OCI-LY1 (cell line): ENCODE measurements around the gene PTPRJ.
"Not testable (repeated sequence)": the region's sequence is repeated elsewhere in the genome, so short reads cannot be mapped to it uniquely, and the experiment has no call there.

Source experiments
- H2AFZ ChIP-seq: fragments of 200-600 bp; sonication (generic), shearing (Covaris generic); 2 replicates; pipeline ENCODE4 v1.6.0; 2014; ENCODE audit warnings: antibody characterized with exemption, mild to moderate bottlenecking, low read length
- H3F3A ChIP-seq: fragments of 200-600 bp; sonication (generic), shearing (Covaris generic); 2 replicates; pipeline ENCODE4 v1.6.0; 2014; ENCODE audit warnings: mild to moderate bottlenecking, antibody characterized with exemption, low read length, moderate library complexity; ENCODE audit not compliant: insufficient read depth
- H3K27ac ChIP-seq: fragments of 200-600 bp; sonication (generic); 2 replicates; pipeline ENCODE4 v1.5.1; 2014; ENCODE audit warnings: low read length, mixed run types, mild to moderate bottlenecking, low read depth; ENCODE audit not compliant: poor library complexity, severe bottlenecking
- H3K27me3 ChIP-seq: fragments of 200-600 bp; sonication (generic); 2 replicates; pipeline ENCODE4 v1.6.0; 2014; ENCODE audit warnings: antibody characterized with exemption, mild to moderate bottlenecking, low read length, moderate library complexity; ENCODE audit not compliant: insufficient read depth
- H3K36me3 ChIP-seq: fragments of 200-600 bp; sonication (generic); 2 replicates; pipeline ENCODE4 v1.6.1; 2014; ENCODE audit warnings: mild to moderate bottlenecking, antibody characterized with exemption, low read length, moderate library complexity, mixed read lengths; ENCODE audit not compliant: insufficient read depth
- H3K4me1 ChIP-seq: fragments of 200-600 bp; sonication (generic); 2 replicates; pipeline ENCODE4 v1.5.1; 2014; ENCODE audit warnings: mild to moderate bottlenecking, low read length, moderate library complexity; ENCODE audit not compliant: insufficient read depth, severe bottlenecking
- H3K4me2 ChIP-seq: fragments of 200-600 bp; sonication (generic), shearing (Covaris generic); 2 replicates; pipeline ENCODE4 v1.6.1; 2014; ENCODE audit warnings: low read length
- H3K4me3 ChIP-seq: fragments of 200-600 bp; sonication (generic); 2 replicates; pipeline ENCODE4 v1.5.1; 2014; ENCODE audit warnings: low read length, low read depth, mild to moderate bottlenecking, mixed read lengths; ENCODE audit not compliant: poor library complexity, severe bottlenecking
- H3K79me2 ChIP-seq: fragments of 200-600 bp; shearing (Covaris generic); 2 replicates; pipeline ENCODE4 v1.6.1; 2016; ENCODE audit warnings: mixed run types, low read length, mixed read lengths; ENCODE audit not compliant: insufficient read depth
- H3K9ac ChIP-seq: fragments of 200-600 bp; sonication (generic), shearing (Covaris generic); 2 replicates; pipeline ENCODE4 v1.6.1; 2014; ENCODE audit warnings: mild to moderate bottlenecking, low read length, mixed read lengths
- H3K9me2 ChIP-seq: fragments of 200-600 bp; sonication (generic), shearing (Covaris generic); 2 replicates; pipeline ENCODE4 v1.6.1; 2014; ENCODE audit warnings: low read depth, mild to moderate bottlenecking, low read length, mixed read lengths
- H3K9me3 ChIP-seq: fragments of 200-600 bp; shearing (Covaris generic); 2 replicates; pipeline ENCODE4 v1.6.1; 2014; ENCODE audit warnings: low read length, mixed read lengths
- H4K20me1 ChIP-seq: fragments of 200-600 bp; sonication (generic), shearing (Covaris generic); 2 replicates; pipeline ENCODE4 v1.6.0; 2016; ENCODE audit warnings: mild to moderate bottlenecking, low read length; ENCODE audit not compliant: insufficient read depth
- CTCF ChIP-seq: fragments of 200-600 bp; sonication (generic), shearing (Covaris generic); IDR thresholded peaks from 2 replicates; pipeline ENCODE4 v1.5.1; 2017; ENCODE audit warnings: mild to moderate bottlenecking, antibody characterized with exemption, low read length, moderate library complexity, mixed read lengths
- EZH2 ChIP-seq: fragments of 200-600 bp; sonication (generic), shearing (Covaris generic); IDR thresholded peaks from 2 replicates; pipeline ENCODE4 v1.8.0; 2017; ENCODE audit warnings: borderline replicate concordance, mixed run types, mild to moderate bottlenecking, antibody characterized with exemption, low read length, moderate library complexity, mixed read lengths

PTPRJ gene

GRCh38 chr11:48134221-48134922 lies 154.0 kb downstream of the PTPRJ start:
- Histone ChIP-seq H3K9ac (no peak overlapping the region), H3K27ac (no peak overlapping the region), H3K27me3 (no peaks in the 10 kb centered on the region), H3F3A (no peaks in the 10 kb centered on the region), H3K4me2 (no peak overlapping the region), H3K4me3 (no peak overlapping the region), H3K79me2 (no peaks in the 10 kb centered on the region), H3K4me1 (no peaks in the 10 kb centered on the region), H3K9me2 (no peaks in the 10 kb centered on the region), H2AFZ (no peak overlapping the region), H4K20me1 (no peaks in the 10 kb centered on the region), H3K9me3 (no peaks in the 10 kb centered on the region), H3K36me3 (peaks cover 84% of the 10 kb centered on the region)
- TF ChIP-seq EZH2 (no peak), CTCF (no peak)

GRCh38 chr11:48138222-48138621 lies 157.9 kb downstream of the PTPRJ start:
- Histone ChIP-seq H3K36me3 (peaks cover 90% of the 10 kb centered on the region), H3K4me1 (no peaks in the 10 kb centered on the region), H3K4me3 (no peak overlapping the region), H3F3A (no peaks in the 10 kb centered on the region), H2AFZ (no peak overlapping the region), H3K4me2 (no peak overlapping the region), H3K9me2 (no peaks in the 10 kb centered on the region), H3K27me3 (no peaks in the 10 kb centered on the region), H3K27ac (no peak overlapping the region), H3K9ac (no peak overlapping the region), H4K20me1 (no peaks in the 10 kb centered on the region), H3K79me2 (no peaks in the 10 kb centered on the region), H3K9me3 (no peaks in the 10 kb centered on the region)
- TF ChIP-seq EZH2 (no peak), CTCF (no peak)

- H4K20me1 ChIP-seq, H3K4me1 ChIP-seq: not testable (repeated sequence)
These were observed 159.5 kb downstream of the PTPRJ start for GRCh38 chr11:48139896-48140295.

GRCh38 chr11:48141475-48142122 lies 161.2 kb downstream of the PTPRJ start:
- H3K4me1 ChIP-seq = no peaks in the 10 kb centered on the region
- no peaks in the 10 kb centered on the region for H3K79me2 ChIP-seq
- no peaks in the 10 kb centered on the region for H4K20me1 ChIP-seq
- H3K36me3 ChIP-seq = peaks cover 94% of the 10 kb centered on the region
- no peak overlapping the region for H2AFZ ChIP-seq
- H3K9me3 ChIP-seq = no peaks in the 10 kb centered on the region
- no peaks in the 10 kb centered on the region for H3K27me3 ChIP-seq
- H3F3A ChIP-seq = no peaks in the 10 kb centered on the region
- no peak overlapping the region for H3K4me2 ChIP-seq
- H3K27ac ChIP-seq = no peak overlapping the region
- H3K4me3 ChIP-seq = no peak overlapping the region
- H3K9me2 ChIP-seq = no peaks in the 10 kb centered on the region
- no peak for TF ChIP-seq EZH2
- no peak for TF ChIP-seq CTCF
- H3K9ac ChIP-seq = no peak overlapping the region

More at GRCh38 chr11:48139896-48140295, 159.5 kb downstream of the PTPRJ start:
- not testable (repeated sequence) for H3K4me3 ChIP-seq, H3K79me2 ChIP-seq, H3K4me2 ChIP-seq, H3F3A ChIP-seq, H3K9ac ChIP-seq, H3K27me3 ChIP-seq, H3K27ac ChIP-seq, H3K9me2 ChIP-seq, H3K9me3 ChIP-seq, H2AFZ ChIP-seq
- peaks cover 89% of the 10 kb centered on the region for H3K36me3 ChIP-seq
